Brain pericyte (primary cell): ENCODE data around the gene ASTN2.

Source experiments
- DNase-seq: peaks from one replicate; pipeline ENCODE4 v3.0.0-alpha.2; 2012; ENCODE audit warnings: low read depth, low spot score

ASTN2 gene

GRCh38 chr9:116390303-116391228 lies 1024.3 kb downstream of the ASTN2 start:
- no peak for DNase-seq

DNA sequence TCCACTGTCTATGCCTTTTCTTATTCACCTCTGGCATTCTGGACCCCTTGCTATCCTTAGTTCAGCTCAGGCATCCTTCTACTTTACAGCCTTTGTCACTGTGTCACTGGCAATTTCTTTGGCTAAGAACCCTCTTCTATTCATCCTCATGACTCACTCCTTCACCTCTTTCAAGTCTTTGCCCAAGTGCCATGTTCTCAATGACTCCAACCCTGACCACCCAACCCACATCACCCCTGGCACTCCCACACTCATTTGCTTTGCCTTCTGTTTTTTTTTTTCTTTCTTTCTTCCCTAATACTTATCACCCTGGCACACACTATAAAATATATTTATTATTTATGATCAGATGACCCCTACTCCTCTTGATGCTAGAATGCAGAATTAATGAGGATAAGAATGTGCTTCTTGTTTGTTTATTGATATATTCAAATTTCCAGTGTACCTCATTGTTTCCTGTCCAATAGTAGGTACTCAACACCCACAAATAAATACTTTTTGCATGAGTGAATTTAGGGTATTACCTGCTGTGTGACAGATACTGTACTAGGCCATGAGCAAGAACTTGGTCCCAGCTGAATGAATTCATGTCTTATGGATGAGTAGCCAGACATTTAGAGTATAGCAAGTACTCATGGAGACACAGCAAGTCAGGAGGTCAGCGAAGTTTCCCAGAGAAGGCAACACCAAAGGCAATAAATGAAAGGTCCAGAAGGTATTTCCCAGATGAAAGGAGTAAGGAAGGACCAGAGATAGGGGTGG lies 1025.1 kb downstream of the ASTN2 start:
- no peak for DNase-seq

GRCh38 chr9:116387934-116388698 lies 1026.7 kb downstream of the ASTN2 start:
- DNase-seq = no peak

GRCh38 chr9:116383936-116384335 lies 1030.9 kb downstream of the ASTN2 start:
- DNase-seq = no peak

GRCh38 chr9:116383133-116383532 lies 1031.7 kb downstream of the ASTN2 start:
- DNase-seq = no peak

DNA sequence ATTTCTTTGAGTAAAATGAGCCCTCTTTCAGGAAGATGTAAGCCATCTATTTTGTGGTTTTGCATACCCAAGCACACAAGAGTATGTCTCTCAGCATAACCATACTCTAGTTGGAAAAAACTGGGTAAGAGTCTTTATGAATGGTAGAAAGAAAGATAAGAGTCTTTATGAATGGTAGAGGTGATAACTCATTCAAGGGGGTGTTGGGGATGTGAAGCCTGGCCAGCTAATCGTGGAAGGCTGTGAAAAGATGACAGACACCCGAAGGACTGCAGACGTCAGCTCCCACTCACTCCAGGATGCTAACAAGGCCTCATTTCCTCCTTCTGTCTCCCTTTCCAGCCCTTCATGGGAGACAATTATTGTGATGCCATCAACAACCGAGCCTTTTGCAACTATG lies 1032.8 kb downstream of the ASTN2 start:
- DNase-seq = no peak

DNA sequence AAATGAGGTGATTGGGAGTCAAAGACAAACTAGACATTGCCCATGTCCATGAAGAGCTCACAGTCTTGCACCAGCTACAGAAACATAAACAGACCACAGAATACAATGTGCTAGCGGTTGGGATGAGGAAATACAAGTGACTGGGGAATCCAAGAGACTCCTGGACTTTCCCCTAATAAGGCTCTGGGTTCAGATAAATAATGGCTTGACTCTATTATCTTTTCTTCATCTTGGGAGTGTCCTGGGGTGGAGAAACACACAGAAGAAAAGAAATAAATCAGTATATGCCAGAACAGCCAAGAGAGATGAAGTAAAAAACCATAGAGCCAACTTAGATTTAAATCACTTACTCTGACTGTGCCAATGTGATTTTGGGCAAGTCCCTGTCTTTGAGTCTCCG lies 1033.5 kb downstream of the ASTN2 start:
- no peak for DNase-seq

DNA sequence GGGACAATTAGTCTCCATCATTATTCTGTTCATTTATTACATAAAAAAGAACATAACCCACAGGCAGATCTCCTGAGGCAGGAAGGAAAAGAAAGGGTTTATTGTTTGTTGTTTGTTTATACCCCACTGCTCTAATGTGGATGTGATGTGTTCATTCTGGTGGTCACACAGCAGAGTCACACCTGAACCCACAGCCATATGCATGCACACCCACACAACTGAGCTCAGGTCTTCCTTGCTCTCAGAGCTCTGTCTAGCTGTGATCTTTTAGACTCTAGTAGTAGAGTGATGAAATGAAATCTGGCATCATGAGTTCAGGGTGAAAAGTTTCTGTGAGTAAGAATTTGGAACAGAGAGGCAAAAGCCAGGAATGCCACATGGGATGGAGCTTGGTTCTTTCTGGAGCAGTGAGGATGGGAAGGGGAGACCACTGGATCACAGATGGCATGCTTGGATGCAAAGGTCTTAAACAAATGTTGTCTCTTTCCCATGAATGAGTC lies 1034.3 kb downstream of the ASTN2 start:
- no peak for DNase-seq

GRCh38 chr9:116379821-116380220 lies 1035.0 kb downstream of the ASTN2 start:
- no peak for DNase-seq

DNA sequence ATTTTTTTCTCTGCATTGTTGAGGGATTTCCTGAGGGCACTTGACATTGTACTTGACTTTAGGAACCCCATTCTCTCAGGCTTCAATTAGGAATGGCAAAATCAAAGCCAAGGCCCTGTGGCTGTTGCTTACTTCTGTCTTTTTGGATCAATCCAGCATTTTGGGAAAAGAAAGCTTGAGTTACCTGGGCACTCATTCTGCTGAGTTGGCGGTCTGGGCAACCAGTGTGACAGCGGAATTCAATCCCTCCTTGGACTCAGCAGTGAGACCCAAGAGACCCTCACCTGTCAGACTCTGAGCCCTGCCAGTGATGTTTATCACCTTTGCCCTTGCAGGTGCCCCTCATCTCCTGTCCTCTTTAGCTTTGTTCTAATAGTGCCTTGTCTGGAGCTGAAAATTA lies 1036.0 kb downstream of the ASTN2 start:
- no peak for DNase-seq

DNA sequence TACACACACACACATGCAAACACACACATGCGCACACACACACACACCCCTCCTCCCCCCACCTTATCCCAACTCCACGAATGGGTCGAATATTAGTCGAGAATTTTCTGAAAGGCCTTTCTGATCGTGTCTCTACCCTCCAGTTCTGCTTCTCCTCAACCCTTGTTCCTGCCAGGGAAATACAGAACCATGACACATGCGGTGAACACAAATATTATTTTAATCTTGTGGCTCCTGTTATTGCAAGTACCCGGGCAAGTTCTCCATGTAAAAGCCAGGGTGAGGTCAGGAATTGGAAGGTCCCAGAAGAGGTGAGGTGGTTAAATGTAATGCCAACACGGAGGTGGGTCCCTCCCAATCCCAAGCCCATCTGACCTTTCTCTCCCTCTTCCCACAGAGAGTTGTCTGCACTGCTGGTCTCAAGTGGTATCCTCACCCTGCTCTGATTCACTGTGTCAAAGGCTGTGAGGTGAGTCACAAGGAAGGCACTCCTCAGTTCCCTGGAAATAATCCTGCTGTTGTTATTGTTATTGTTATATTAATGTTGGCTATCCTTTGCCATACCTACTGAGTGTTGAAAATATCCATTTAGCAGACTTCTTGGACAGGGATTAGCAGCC lies 1037.6 kb downstream of the ASTN2 start:
- DNase-seq = peak; percentile 90
